Endothelial cell of umbilical vein (primary cell): ENCODE results near the gene TGM3. TPM values are rescaled to one million over a fixed set of nuclear protein-coding genes. Genes with fewer than 3 reads are reported as not detected.

ENCODE experiments used
- BruUV-seq: library from RNA; stranded (reverse); fragments of 400-500 nt; replicated peaks from 2 replicates; lab custom pipeline; 2021; lab: Mats Ljungman, UMichigan
- CTCF ChIA-PET: fragments of 300-600, 350-600 bp; sonication (Branson Sonifier 250); formaldehyde crosslinking; loops from one replicate; lab custom pipeline; 2021; ENCODE audit warnings: antibody characterized with exemption, inconsistent platforms; lab: Charles Lee
- POLR2A ChIA-PET: fragments of 300-600, 350-600 bp; sonication (Branson Sonifier 250); formaldehyde crosslinking; loops from one replicate; lab custom pipeline; 2021; ENCODE audit warnings: antibody characterized with exemption, inconsistent platforms; lab: Charles Lee
- DNase-seq: peaks from one replicate; pipeline ENCODE4 v3.0.0-alpha.2; 2011; ENCODE audit warnings: low read depth, low spot score
- FAIRE-seq: peaks from 2 replicates; lab custom pipeline; 2011; peaks lifted over from hg19 to GRCh38; lab: Jason Lieb, UNC
- H2AFZ ChIP-seq: 2 replicates; pipeline ENCODE4 v1.6.0; 2012; ENCODE audit warnings: low read depth, low read length, control low read depth, inconsistent platforms
- H3K27ac ChIP-seq: 2 replicates; pipeline ENCODE4 v1.5.1; 2011; ENCODE audit warnings: low read depth, mild to moderate bottlenecking, control low read depth, low read length, moderate library complexity; ENCODE audit not compliant: insufficient read depth
- H3K27me3 ChIP-seq, 2 experiments: 2 replicates each; pipeline versions ENCODE4 v1.6.0 to v1.6.1; 2011; ENCODE audit warnings: low read length in 2 of 2, mixed read lengths in 1 of 2; ENCODE audit not compliant: control insufficient read depth in 2 of 2, insufficient read depth in 2 of 2
- H3K36me3 ChIP-seq, 2 experiments: 2 replicates in 1 of 2; 3 replicates in 1 of 2; pipeline ENCODE4 v1.5.1; 2011; ENCODE audit warnings: low read length in 2 of 2, mild to moderate bottlenecking in 1 of 2, moderate library complexity in 1 of 2; ENCODE audit not compliant: control insufficient read depth in 2 of 2, insufficient read depth in 2 of 2; ENCODE audit errors: extremely low read depth in 1 of 2
- H3K4me1 ChIP-seq: 3 replicates; pipeline ENCODE4 v1.5.1; 2011; ENCODE audit warnings: mild to moderate bottlenecking, low read length; ENCODE audit not compliant: control insufficient read depth, insufficient read depth; ENCODE audit errors: extremely low read depth
- H3K4me2 ChIP-seq: 2 replicates; pipeline ENCODE4 v1.6.1; 2011; ENCODE audit warnings: low read length, control low read depth, mixed read lengths; ENCODE audit not compliant: insufficient read depth
- H3K4me3 ChIP-seq, 3 experiments: fragments of 200-600 bp in 1 of 3; sonication (generic), shearing (Covaris generic) in 1 of 3; replicated peaks in 1 of 3; 2 replicates each; pipeline ENCODE4 v1.5.1; 2011 to 2016; ENCODE audit warnings: control low read depth in 3 of 3, low read length in 3 of 3, mild to moderate bottlenecking in 2 of 3, inconsistent platforms in 1 of 3, low read depth in 1 of 3, moderate library complexity in 1 of 3; ENCODE audit not compliant: insufficient read depth in 1 of 3
- H3K79me2 ChIP-seq: 2 replicates; pipeline ENCODE4 v1.6.0; 2012; ENCODE audit warnings: low read length, inconsistent platforms; ENCODE audit not compliant: control insufficient read depth, insufficient read depth
- H3K9ac ChIP-seq: replicated peaks from 2 replicates; pipeline ENCODE3; 2011; ENCODE audit warnings: low read length, control low read depth; ENCODE audit not compliant: insufficient read depth; ENCODE audit errors: extremely low read depth
- H3K9me1 ChIP-seq: replicated peaks from 3 replicates; pipeline ENCODE4 v1.6.0; 2011; ENCODE audit warnings: mild to moderate bottlenecking, low read length; ENCODE audit not compliant: control insufficient read depth, insufficient read depth; ENCODE audit errors: extremely low read depth
- H3K9me3 ChIP-seq: replicated peaks from 2 replicates; pipeline ENCODE4 v1.5.1; 2012; ENCODE audit warnings: low read length, inconsistent platforms; ENCODE audit not compliant: control insufficient read depth, insufficient read depth
- H4K20me1 ChIP-seq: replicated peaks from 2 replicates; pipeline ENCODE3; 2011; ENCODE audit warnings: mild to moderate bottlenecking, low read length; ENCODE audit not compliant: control insufficient read depth, insufficient read depth; ENCODE audit errors: extremely low read depth
- EZH2 ChIP-seq: IDR thresholded peaks from 2 replicates; pipeline ENCODE4 v1.6.1; 2012; ENCODE audit warnings: borderline replicate concordance, low read depth, mild to moderate bottlenecking, moderate library complexity, low read length, inconsistent platforms; ENCODE audit not compliant: severe bottlenecking
- GATA2 ChIP-seq: IDR thresholded peaks from 2 replicates; pipeline ENCODE4 v1.7.0; 2011; ENCODE audit warnings: low read depth, mild to moderate bottlenecking, moderate library complexity, mixed read lengths, low read length; ENCODE audit not compliant: insufficient read length, insufficient read depth
- JUN ChIP-seq: IDR thresholded peaks from 2 replicates; pipeline ENCODE4 v1.6.1; 2011; ENCODE audit warnings: borderline replicate concordance, low read depth; ENCODE audit not compliant: insufficient read length, insufficient read depth
- MAX ChIP-seq: IDR thresholded peaks from 2 replicates; pipeline ENCODE4 v1.6.1; 2011; ENCODE audit not compliant: insufficient read depth, insufficient read length
- MYC ChIP-seq: IDR thresholded peaks from one replicate; pipeline ENCODE4 v1.6.1; 2011; ENCODE audit warnings: mild to moderate bottlenecking, low read depth, low read length
- dilution Hi-C: fragments of 300-500 bp; cut with MboI; formaldehyde crosslinking; loops from one replicate; pipeline ENCODE4 v1.15.0; 2019; ENCODE audit warnings: low sequenced_read_pairs; ENCODE audit not compliant: extremely low pct_ligation_motif_present
- intact Hi-C: fragments of 100-400 bp; cut with micrococcal nuclease; formaldehyde crosslinking; loops from one replicate; pipeline ENCODE4 v1.10.0; 2022
- polyA plus RNA-seq, 4 experiments: library from polyadenylated mRNA; depleted of rRNA in 3 of 4; stranded (reverse) in 3 of 4; unstranded in 1 of 4; fragments of >200 nt; gene quantifications; 2 replicates each; pipeline versions ENCODE4 v1.2.1 to v1.2.3, GENCODE V29; 2011 to 2012; ENCODE audit warnings: missing spikeins in 1 of 4
- total RNA-seq: library from RNA; stranded (reverse); gene quantifications from 2 replicates; pipeline ENCODE4 v1.2.3, GENCODE V29; 2021
- TF ChIP-seq, protein P1 (sequence below), 2 donors: IDR thresholded peaks; 1 replicate in 1 of 2; 2 replicates in 1 of 2; pipeline ENCODE4 v1.5.1; 2011; ENCODE audit warnings: low read length in 2 of 2, mild to moderate bottlenecking in 2 of 2, moderate library complexity in 2 of 2, control low read depth in 1 of 2, inconsistent platforms in 1 of 2, low read depth in 1 of 2; ENCODE audit not compliant: insufficient read depth in 1 of 2; ENCODE audit errors: extremely low read depth in 1 of 2

The TGM3 gene
- total and polyA plus RNA-seq, 2 donors (not counting 3 experiments of a cell fraction or from before 2014, with no cell fraction given), result not detected

DNA sequence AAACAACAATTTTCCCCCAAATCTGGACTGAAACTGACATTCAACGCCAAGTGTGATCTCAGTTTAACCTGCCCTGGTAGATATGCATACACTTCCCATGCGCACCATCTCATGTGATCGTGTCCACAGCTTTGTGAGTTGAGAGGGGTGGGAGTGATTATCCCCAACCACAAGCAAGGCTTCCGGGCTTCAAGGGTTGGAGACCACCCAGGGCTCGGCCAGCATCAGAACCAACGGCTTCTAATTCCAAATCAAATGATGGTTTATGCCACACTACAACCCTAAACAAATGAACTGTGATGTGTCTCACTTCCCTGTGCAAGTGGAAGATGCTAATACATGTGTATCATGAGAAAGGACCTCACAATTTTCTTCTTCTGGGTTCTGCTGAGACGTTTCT is 515 bp upstream of the TGM3 start:
- H3K27ac ChIP-seq, result no peak overlapping the region
- dilution Hi-C loops, result no loop called here
- no peak for DNase-seq

More for the DNA sequence above, 515 bp upstream of the TGM3 start:
- FAIRE-seq, result no peak
- Histone ChIP-seq H3K4me1 (no peaks in the 10 kb centered on the region), H3K9me1 (no peaks in the 10 kb centered on the region), H3K4me3 (no peak overlapping the region), H3K27me3 (peaks cover 0 to 4% of the 10 kb centered on the region in 2 experiments), H3K9ac (no peak overlapping the region), H3K9me3 (no peaks in the 10 kb centered on the region), H3K79me2 (no peaks in the 10 kb centered on the region), H4K20me1 (no peaks in the 10 kb centered on the region), H3K36me3 (no peaks in the 10 kb centered on the region), H3K4me2 (no peak overlapping the region), H2AFZ (no peak overlapping the region)
- ChIA-PET CTCF (no interaction called here), POLR2A (no interaction called here)
- intact Hi-C loops, result no loop called here
- TF ChIP-seq MAX (no peak), EZH2 (no peak), GATA2 (no peak), JUN (no peak), MYC (no peak)
- TF ChIP-seq, protein P1, sequence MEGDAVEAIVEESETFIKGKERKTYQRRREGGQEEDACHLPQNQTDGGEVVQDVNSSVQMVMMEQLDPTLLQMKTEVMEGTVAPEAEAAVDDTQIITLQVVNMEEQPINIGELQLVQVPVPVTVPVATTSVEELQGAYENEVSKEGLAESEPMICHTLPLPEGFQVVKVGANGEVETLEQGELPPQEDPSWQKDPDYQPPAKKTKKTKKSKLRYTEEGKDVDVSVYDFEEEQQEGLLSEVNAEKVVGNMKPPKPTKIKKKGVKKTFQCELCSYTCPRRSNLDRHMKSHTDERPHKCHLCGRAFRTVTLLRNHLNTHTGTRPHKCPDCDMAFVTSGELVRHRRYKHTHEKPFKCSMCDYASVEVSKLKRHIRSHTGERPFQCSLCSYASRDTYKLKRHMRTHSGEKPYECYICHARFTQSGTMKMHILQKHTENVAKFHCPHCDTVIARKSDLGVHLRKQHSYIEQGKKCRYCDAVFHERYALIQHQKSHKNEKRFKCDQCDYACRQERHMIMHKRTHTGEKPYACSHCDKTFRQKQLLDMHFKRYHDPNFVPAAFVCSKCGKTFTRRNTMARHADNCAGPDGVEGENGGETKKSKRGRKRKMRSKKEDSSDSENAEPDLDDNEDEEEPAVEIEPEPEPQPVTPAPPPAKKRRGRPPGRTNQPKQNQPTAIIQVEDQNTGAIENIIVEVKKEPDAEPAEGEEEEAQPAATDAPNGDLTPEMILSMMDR (IDR thresholded peaks at IDR 0.05; ENCODE audit: extremely low read depth in 1 of 2, insufficient read depth in 1 of 2, low read depth in 1 of 2, low read length in 2 of 2), result no peak
- no TSS peak for BruUV-seq
